Urinary bladder (tissue), 4 donors: ENCODE data around the gene PLEKHM3. TPM values are rescaled to one million over a fixed set of nuclear protein-coding genes. Genes with fewer than 3 reads are reported as not detected.

Source experiments
- DNase-seq: peaks from one replicate; pipeline ENCODE4 v3.0.0-alpha.2; 2015; ENCODE audit errors: extremely low spot score
- H3K27ac ChIP-seq: one replicate; pipeline ENCODE4 v1.5.1; 2013; ENCODE audit warnings: low read depth, mild to moderate bottlenecking, moderate library complexity
- H3K36me3 ChIP-seq: one replicate; pipeline ENCODE4 v1.6.1; 2013; ENCODE audit warnings: mild to moderate bottlenecking, moderate library complexity; ENCODE audit not compliant: insufficient read depth
- H3K4me1 ChIP-seq: one replicate; pipeline ENCODE4 v1.6.1; 2013; ENCODE audit warnings: mild to moderate bottlenecking, moderate library complexity; ENCODE audit not compliant: insufficient read depth
- H3K4me3 ChIP-seq: one replicate; pipeline ENCODE4 v1.5.1; 2013; ENCODE audit warnings: low read depth, low read length
- WGBS: extraction: QIAGEN DNeasy Blood & Tissue Kit; methylation state at CpG from one replicate; pipeline ENCODE4 v1.1.7; 2013; 5-methylcytosine and 5-hydroxymethylcytosine counted together
- polyA plus RNA-seq: library from polyadenylated mRNA; stranded (reverse); fragments of 200-250 nt; gene quantifications from one replicate; pipeline ENCODE4 v1.2.3, GENCODE V29; 2013
- total RNA-seq: library from RNA; depleted of rRNA; stranded (reverse); fragments of >200 nt; gene quantifications from one replicate; pipeline ENCODE4 v1.2.3, GENCODE V29; 2014
- donor health status: healthy with polysubstance abuse.
- donor health status: healthy.

PLEKHM3 gene
- total and polyA plus RNA-seq, 2 donors, result 5.7 to 30.1 TPM

DNA sequence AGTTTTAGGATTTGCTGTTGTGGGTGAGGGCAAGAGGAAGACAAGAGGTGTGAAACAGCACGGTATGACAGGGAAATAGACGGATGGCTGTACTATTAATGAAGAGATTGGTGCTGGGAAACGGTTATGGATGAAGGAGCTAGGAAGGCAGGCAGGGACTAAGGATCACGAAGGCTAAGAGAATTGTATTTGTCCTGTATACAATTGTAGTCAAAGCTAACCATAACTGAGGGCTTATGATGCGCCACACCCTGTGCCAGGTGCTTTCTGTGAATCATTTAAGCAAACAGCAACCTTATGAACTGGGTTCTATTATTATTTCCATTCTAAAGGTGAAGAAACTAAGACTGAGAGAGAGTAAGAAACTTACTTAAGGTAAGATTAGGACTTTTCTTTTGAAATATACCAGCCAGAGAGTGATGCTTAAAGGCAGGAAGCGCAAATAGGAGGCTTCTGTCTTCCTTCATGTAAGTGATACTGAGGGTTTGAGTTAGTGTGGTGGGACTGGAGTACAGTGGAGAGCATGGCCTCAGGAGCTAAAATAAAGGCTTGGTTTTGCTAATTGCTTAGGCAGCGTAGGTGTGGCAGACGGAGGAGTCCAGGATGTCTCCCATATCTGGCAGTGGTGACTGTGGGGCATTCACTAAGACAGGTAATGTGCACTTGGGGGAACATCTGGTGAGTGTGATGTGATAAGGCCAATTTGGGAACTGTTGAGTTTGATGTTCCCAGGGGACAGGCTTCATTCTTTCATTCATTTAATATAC, 85.8 kb downstream of the PLEKHM3 start:
- Histone ChIP-seq H3K4me3 (no peak overlapping the region), H3K36me3 (no peaks in the 10 kb centered on the region), H3K4me1 (no peaks in the 10 kb centered on the region), H3K27ac (no peak overlapping the region)
- WGBS, result 91% methylated on average over 8 of the region's 8 CpGs
- no peak for DNase-seq

DNA sequence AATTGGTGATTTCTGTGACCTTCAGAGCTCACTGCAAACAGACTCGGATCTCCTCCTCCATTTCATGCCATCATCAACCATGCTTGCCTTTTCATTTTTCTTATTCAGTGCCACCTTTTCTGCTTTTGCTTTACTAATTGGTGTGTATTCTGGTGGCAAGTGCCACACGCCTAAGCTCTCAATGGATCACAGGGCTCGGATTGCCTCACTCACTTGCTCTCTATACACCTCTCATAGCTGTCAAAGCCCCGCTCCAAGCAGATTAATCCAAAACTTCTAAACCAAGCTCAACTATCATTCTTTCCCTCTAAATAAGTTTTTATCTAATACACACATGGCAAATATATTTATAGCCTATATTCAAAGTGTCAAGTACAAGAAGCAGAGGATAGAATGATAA, 86.4 kb downstream of the PLEKHM3 start:
- no peaks in the 10 kb centered on the region for H3K36me3 ChIP-seq
- 98% methylated on average over 4 of the region's 4 CpGs for WGBS
- no peaks in the 10 kb centered on the region for H3K4me1 ChIP-seq
- no peak for DNase-seq
- no peak overlapping the region for H3K4me3 ChIP-seq
- H3K27ac ChIP-seq, result no peak overlapping the region

DNA sequence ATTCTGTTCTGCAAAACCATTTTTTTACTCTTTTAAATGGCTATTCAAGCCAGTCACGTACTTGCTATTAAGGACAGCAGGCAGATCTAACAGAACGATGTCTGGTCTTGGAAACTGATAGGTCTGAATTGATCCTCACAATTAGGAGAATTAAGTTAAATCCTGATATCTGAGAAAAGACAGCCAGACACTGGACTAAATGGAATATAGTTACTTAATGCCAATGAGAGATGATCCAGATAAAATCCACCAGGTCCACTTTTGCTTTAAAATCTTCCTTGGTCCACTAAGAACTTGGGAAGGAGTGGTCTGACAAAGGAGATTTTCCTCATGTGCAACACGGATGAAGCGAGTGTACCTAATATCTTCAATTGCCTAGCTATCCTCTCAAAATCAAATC, 86.9 kb downstream of the PLEKHM3 start:
- Histone ChIP-seq H3K36me3 (no peaks in the 10 kb centered on the region), H3K4me3 (no peak overlapping the region), H3K4me1 (no peaks in the 10 kb centered on the region), H3K27ac (no peak overlapping the region)
- no peak for DNase-seq
- WGBS, result 94% methylated on average over 4 of the region's 4 CpGs

DNA sequence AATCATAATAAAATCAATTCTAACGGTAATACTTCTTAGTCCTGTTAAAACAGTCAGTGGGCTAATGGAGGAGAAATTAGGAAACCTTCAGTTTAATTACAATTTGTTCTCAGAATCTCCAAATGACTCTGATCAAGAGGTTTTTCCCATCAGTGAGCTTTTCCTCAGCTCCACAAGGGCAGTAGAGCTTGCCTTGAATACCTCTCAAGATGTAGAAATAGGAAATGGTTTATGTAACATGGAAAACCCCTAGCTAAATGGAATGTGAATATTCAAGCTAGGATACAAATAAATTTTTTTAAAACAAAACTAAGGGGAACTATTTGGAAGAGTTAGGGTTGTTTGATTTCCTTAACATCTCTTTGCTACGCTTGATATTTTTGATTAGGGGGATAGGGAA, 87.5 kb downstream of the PLEKHM3 start:
- 74% methylated on average over 2 of the region's 2 CpGs for WGBS
- Histone ChIP-seq H3K27ac (no peak overlapping the region), H3K4me1 (no peaks in the 10 kb centered on the region), H3K36me3 (no peaks in the 10 kb centered on the region), H3K4me3 (no peak overlapping the region)
- no peak for DNase-seq

DNA sequence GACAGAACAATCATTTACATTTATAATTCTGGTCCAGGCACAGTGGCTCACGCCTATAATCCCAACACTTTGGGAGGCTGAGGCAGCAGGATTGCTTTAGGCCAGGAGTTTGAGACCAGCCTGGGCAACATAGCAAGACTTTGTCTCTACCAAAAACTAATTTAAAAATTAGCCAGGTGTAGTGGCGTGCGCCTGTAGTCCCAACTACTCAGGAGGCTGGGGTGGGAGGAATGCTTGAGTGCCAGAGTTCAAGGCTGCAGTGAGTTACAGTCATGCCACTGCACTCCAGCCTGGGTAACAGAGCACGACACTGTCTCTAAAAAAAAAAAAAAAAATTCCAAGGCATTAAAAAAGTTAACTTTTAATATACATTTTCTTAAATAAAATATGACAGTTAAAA, 88.1 kb downstream of the PLEKHM3 start:
- H3K36me3 ChIP-seq, result no peaks in the 10 kb centered on the region
- no peak for DNase-seq
- H3K27ac ChIP-seq, result no peak overlapping the region
- 97% methylated on average over 4 of the region's 4 CpGs for WGBS
- H3K4me1 ChIP-seq, result no peaks in the 10 kb centered on the region
- H3K4me3 ChIP-seq, result no peak overlapping the region

DNA sequence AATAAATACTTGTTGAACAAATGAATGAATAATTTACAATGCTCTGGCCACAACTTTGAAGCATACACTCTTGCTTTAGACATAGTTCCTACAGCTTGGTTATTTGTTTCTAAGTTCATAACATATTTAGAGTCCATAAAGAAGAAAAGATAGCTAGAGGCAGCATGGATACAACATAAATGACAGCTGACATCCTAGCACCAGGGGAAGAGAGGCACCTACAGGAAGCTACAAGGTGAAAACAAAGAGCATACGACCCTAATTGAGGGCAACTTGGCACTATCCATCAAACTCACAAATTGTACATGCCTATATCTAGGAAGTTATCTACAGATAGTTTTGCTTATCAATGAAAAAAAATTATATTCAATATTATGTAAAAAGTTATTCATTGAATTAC, 88.9 kb downstream of the PLEKHM3 start:
- no peak for DNase-seq
- 84% methylated on average over 1 of the region's 1 CpG for WGBS
- Histone ChIP-seq H3K27ac (no peak overlapping the region), H3K36me3 (no peaks in the 10 kb centered on the region), H3K4me1 (no peaks in the 10 kb centered on the region), H3K4me3 (no peak overlapping the region)

DNA sequence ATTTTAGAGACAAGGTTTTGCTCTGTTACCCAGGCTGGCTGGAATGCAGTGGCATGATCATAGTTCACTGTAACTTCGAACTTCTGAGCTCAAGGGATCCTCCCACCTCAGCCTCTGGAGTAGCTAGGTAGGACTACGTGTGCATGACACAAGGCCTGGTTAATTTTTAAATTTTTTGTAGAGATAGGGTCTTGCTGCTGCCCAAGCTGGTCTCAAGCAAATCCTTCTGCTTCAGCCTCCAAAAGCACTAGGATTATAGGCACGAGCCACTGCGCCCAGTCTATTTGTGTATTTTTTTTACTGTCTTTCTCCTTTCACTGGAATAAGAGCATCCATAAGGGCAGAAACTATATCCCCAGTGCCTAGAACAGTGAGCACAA, 89.3 kb downstream of the PLEKHM3 start:
- Histone ChIP-seq H3K4me1 (no peaks in the 10 kb centered on the region), H3K27ac (no peak overlapping the region), H3K36me3 (no peaks in the 10 kb centered on the region), H3K4me3 (no peak overlapping the region)
- 88% methylated on average over 4 of the region's 4 CpGs for WGBS
- no peak for DNase-seq

DNA sequence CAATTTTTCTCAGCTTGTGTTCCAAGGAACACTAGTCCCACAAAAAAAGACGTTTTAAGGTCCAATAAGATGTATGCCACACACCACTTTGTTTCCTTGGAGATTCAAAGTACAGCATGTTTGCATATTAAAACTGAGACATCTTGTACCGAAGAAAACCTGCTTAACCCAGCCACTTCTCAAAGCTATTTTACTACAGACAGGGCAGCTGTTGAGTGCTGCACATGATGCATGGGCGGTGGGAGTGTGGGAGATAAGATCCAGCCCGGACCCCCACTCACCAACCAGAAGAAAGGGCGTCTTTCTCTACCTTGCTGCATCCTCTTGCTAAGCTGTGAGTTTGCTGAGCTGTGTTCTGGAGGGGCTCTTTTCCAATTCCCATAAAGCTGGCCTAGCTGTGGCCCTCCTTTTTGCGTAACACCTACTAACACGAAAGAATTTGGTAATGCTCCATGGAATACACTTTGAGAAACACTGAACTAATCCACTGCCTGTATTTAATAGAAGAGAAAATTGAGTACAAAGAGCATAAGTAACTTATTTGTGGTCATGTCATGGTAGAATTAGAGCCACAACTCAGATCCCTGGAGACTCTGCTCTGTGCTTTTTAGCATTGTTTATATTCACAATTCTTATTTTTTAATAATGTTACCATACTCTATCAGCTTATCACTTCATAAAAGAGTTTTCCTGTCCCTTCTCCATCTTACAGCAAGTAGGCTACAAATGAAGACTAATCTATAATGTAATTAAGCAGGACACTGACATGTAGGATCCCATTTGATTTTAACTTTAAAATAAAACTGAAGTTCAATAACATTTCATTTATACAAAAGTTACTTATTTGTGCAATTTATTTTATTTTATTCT, 90.0 kb downstream of the PLEKHM3 start:
- no peaks in the 10 kb centered on the region for H3K36me3 ChIP-seq
- no peak overlapping the region for H3K4me3 ChIP-seq
- no peak overlapping the region for H3K27ac ChIP-seq
- no peak for DNase-seq
- no peaks in the 10 kb centered on the region for H3K4me1 ChIP-seq
- WGBS, result 80% methylated on average over 7 of the region's 7 CpGs

DNA sequence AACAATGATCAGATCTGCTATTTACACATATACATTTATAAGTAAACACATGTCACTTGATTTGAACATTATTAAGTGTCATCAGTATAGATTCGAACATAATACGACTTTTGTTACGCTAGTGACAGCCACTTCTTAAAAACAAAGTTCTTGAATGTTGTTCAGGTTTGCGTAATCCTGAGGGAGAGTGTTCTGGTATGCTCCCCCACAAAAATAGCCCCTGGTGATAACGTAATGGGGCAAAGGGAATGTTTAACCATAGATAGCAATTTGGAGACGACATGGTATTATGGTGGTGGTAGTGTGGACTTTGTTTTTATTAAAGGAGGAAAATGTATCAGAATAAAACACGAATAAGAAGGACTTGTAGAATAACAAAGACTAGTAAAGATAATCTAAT, 90.6 kb downstream of the PLEKHM3 start:
- no peak overlapping the region for H3K4me3 ChIP-seq
- H3K36me3 ChIP-seq, result no peaks in the 10 kb centered on the region
- no peak overlapping the region for H3K27ac ChIP-seq
- 91% methylated on average over 7 of the region's 7 CpGs for WGBS
- no peaks in the 10 kb centered on the region for H3K4me1 ChIP-seq
- no peak for DNase-seq

DNA sequence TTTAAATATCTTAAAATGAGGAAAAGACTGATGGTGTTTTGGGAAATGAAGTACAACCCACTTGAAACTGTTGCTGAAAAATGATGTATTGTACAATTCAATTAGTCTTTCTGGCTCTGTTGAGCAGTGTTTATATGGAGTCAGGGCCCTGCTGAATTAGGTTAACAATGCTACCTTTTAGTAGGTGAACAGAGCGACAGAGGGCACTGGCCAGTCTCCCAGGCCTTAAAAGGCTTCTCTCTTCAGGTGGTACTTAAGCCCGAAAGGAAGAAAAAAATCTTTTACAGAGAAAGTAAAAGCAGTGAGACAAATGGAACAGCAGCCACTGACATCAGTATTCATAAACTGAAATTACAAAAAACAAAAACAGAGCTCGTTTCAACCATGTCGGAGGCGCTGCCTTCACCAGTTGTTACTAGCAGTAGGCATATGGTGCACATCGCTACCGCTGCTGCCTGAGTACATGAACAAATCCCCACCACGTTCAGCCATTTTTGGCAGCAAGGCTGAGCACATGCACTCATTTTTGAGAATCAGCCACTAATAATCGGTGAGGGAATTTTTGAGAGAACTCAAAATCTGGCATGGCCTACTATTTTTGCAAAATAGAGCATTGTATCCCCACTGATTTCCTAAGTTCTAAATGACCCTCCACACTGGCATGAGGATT, 91.8 kb downstream of the PLEKHM3 start:
- Histone ChIP-seq H3K4me1 (no peaks in the 10 kb centered on the region), H3K4me3 (no peak overlapping the region), H3K36me3 (no peaks in the 10 kb centered on the region), H3K27ac (no peak overlapping the region)
- WGBS, result 85% methylated on average over 9 of the region's 9 CpGs
- no peak for DNase-seq

DNA sequence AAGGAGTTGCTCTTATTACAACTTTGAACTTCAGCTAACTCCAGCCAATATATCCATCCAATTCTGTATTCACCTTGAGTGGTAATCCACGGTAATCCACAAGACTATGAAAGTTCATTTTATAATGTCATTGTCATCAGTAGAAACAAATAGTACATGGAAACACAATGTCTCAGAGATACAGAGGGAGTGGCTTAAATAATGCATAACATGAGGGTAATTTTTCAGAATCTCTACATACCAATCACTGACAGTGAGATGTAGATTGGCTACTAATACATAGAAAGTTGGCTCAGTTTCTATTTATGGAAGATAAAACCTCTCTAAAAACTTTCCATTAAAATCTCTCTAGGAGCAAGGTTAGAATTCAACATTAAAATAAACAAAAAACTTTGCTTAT, 93.2 kb downstream of the PLEKHM3 start:
- H3K27ac ChIP-seq, result no peak overlapping the region
- DNase-seq, result no peak
- H3K4me1 ChIP-seq, result no peaks in the 10 kb centered on the region
- no peak overlapping the region for H3K4me3 ChIP-seq
- no peaks in the 10 kb centered on the region for H3K36me3 ChIP-seq
- 98% methylated on average over 1 of the region's 1 CpG for WGBS

DNA sequence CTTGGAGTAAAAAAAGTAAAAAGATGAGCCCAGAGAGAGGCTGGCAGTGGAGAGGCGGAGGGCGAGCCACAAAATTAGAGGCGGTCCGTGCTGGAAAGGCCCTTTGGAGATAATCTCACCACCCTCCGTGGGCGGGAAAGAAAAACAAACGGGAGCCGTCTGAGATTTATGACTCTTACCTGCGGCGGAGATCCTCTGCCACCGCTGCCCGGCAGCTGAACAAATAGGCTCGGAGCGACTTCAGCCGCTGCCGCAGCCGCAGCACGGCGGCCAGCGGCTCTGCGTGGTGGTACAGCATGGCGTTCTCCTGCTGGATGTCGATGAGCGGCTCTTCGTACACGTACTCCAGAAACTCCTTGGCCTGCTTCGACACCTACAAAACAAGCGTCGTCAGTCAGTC, 94.6 kb downstream of the PLEKHM3 start:
- whole genome bisulfite sequencing, result 91% methylated on average over 29 of the region's 29 CpGs
- Histone ChIP-seq H3K27ac (no peak overlapping the region), H3K36me3 (no peaks in the 10 kb centered on the region), H3K4me3 (no peak overlapping the region), H3K4me1 (no peaks in the 10 kb centered on the region)
- no peak for DNase-seq

DNA sequence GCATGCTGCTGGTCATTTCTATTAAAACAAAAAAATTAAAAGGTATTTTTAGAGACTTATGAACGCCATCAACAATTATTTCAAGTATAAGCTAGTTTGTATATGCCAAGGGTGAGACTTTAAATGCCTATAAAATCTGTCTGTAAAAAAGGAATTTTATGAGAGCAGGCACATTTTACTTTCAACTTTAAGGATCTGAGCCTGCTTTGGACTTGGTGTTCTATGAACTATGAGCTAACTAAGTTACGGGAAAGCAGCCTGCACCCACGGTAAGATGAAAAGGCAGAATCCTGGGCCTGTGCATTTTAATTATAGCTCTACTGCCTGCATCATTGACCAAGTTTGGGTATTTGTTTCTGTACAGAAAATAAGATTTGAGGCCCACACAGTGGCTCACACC, 95.4 kb downstream of the PLEKHM3 start:
- WGBS, result 92% methylated on average over 3 of the region's 3 CpGs

DNA sequence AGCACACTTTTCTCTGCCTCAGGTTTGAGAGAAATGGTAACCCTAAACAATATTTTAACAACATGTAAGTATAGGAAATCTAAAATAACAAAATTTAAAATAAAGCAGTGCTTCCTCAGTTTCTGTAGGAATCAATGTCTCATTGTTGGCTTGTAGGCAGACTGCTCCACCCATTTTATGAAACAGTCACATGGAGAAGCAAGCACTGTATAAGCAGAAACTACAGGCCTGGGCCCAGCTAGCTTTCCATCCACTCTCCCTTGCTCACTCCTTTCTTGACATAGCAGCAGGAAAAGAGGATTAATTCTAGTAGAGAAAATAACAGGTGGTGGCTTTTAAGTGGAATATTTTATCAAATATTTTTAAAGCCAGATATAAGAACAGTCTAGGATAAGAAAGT, 97.2 kb downstream of the PLEKHM3 start:
- H3K4me3 ChIP-seq, result no peak overlapping the region
- H3K36me3 ChIP-seq, result no peaks in the 10 kb centered on the region
- DNase-seq, result no peak
- no peak overlapping the region for H3K27ac ChIP-seq
- H3K4me1 ChIP-seq, result no peaks in the 10 kb centered on the region

More for the DNA sequence above, 95.4 kb downstream of the PLEKHM3 start:
- Histone ChIP-seq H3K4me1 (no peaks in the 10 kb centered on the region), H3K36me3 (no peaks in the 10 kb centered on the region), H3K27ac (no peak overlapping the region), H3K4me3 (no peak overlapping the region)
- DNase-seq, result no peak
